GM18498 (cell line): ENCODE results near the gene EXOC3L2.
"Not testable (repeated sequence)": the region's sequence is repeated elsewhere in the genome, so short reads cannot be mapped to it uniquely, and the experiment has no call there.

ENCODE experiments used
- ATAC-seq: cut with Tn5 transposase; IDR thresholded peaks from one replicate; pipeline ENCODE4 v1.9.1; 2021; ENCODE audit warnings: mild to moderate bottlenecking, moderate library complexity; ENCODE audit not compliant: unreplicated experiment

Gene EXOC3L2

GRCh38 chr19:45256836-45257235, 11.6 kb upstream of the EXOC3L2 start:
- ATAC-seq, result no peak

GRCh38 chr19:45255611-45256157, 10.5 kb upstream of the EXOC3L2 start:
- ATAC-seq, result no peak

- no peak for ATAC-seq
Measured at GRCh38 chr19:45254044-45254531, 8.9 kb upstream of the EXOC3L2 start.

DNA sequence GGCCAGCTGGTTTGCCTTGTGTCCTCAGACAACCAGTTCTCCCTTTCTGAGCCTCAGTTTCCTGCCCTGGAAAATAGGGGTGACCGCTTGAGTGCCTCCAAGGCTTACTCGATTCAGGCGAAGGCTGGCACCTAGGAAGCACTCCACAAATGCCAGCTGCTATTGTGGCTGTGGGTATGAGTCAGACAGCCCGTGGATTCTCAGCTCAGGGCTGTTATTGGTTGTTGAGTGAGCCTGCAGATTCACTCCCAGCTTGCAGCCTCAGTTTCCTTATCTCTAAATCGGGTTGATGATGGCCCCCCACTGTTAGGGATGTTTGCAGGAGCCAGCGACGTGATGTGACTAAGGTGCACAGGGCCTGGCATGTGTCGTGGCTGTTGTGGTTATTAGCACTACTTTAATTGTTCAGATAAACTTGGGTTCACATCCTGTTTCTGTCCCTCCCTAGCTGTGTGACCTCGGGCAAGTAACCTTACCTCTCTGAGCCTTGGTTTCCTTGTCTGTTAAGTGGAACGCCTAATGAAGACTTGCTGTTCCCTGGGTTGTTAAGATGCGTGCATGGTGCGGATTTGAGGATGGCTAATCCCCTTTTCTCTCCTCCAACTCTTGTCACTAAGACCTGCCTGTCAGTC, 8.3 kb upstream of the EXOC3L2 start:
- ATAC-seq, result no peak

GRCh38 chr19:45251452-45252354, 6.5 kb upstream of the EXOC3L2 start:
- no peak for ATAC-seq

DNA sequence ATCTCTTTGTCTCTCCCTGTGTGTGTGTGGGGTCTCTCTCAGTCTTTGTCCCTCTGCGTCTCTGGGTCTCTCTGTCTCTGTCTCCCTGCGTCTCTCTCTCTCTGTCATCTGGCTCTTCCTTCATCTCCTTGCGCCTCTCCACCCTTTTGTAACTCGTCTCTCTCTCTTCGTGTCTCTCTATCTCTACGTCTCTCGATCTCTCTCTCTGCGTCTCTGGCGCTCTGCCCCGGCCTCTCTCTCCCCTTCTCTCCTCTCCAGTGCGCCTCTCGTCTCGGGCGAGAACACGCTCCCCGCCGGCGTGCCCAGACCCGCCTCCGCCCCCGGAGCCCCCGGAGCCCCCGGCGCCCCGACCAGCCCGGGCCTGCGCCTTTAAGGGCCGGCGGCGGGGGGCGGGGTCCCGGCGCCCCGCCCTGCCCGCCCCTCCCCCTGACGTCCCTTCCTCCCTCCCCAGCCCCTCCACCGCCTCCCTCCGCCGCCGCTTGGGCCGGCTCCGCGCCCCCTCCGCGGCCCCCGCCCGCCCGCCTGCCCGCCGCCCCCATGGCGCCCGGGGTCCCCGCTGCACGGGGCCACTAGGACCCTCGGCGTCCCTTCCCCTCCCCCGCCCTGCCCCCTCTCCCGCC, 5.7 kb upstream of the EXOC3L2 start, which contains the start of gene MARK4:
TSS of gene MARK4 (plus strand) at position 440 of the 620 bp plus-strand sequence. CDS start 318 bp downstream, outside the sequence.
- no peak for ATAC-seq

- no peak for ATAC-seq
Measured at GRCh38 chr19:45250216-45250831, 5.1 kb upstream of the EXOC3L2 start.

DNA sequence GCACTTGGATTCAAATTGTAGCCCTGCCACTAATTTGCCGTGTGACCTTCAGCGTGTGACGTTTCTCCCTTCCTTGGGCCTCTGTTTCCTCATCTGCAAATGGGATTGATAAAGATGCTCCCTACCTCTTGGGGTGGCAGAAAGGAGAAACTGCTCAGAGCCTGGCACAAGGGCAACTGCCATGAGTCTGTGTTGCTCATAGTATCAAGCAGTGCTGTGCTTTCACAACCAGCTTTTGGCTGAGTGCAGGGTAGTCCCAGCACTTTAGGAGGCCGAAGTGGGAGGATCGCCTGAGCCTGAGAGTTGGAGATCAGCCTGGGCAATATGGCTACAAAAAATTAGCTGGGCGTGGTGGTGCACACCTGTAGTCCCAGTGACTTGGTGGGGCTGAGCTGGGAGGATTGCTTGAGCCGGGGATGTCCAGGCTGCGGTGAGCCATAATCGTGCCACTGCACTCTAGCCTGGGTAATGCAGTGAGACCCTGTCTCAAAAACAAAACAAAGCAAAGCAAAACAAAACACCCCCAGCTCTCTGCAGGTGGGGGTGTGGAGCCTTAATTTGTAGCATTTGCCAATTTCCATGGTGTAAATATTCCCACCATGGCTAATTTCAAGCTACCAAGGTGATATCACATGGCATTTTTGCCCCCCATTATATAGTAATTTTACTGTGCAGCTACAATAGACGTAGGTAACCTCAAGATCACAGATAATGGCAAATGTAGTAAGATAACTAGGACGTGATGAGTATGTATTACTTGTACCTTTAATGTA, 4.2 kb upstream of the EXOC3L2 start:
- ATAC-seq, result no peak

DNA sequence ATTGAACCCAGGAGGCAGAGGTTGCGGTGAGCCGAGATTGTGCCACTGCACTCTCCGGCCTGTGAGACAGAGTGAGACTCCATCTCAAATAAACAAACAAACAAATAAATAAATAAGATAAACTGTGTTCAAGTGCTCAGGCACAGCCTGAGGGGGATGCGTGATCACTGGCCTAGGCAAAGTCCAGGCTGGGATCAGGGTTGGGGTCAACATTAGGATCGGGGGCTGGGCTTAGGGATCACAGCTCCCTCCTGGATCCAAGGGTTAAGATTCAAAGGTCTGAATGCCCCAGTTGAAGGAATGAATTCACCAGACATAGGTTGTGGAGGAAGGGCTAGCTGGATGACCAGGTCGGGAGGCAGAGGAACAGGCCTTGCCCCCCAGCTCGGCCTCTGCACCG, 1.9 kb upstream of the EXOC3L2 start:
- ATAC-seq, result no peak

- no peak for ATAC-seq
Measured at GRCh38 chr19:45245826-45246225, 619 bp upstream of the EXOC3L2 start.

DNA sequence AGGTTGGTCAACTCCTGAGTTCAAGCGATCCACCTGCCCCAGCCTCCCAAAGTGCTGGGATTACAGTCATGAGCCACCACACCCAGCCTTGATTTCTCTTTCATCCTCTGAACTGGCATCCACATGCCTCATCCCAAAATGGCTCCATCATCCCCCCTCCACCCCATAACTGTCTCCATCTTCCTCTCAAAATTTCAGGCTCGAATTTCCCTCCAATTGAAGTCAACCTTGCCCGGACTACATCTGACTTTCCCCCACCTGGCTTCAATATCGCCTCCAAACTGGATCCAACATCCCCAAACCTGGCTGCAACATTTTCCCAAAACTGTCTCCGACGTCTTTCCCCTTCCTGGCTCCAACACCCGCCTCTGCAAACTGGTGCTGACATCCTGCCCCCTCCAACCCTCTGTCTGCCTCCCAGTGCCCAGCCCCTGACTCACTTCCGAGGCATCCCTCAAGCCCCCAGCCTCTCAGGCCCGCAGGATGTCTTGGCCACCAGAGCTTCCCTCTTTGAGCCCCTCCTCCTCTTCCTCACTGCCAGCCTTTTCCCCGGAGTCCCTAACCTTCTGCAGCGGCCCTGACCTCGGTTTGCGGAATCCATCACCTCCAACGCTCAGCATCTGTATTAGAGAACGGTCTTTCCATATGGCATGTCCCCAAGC, 943 bp downstream of the EXOC3L2 start:
- ATAC-seq, result no peak

DNA sequence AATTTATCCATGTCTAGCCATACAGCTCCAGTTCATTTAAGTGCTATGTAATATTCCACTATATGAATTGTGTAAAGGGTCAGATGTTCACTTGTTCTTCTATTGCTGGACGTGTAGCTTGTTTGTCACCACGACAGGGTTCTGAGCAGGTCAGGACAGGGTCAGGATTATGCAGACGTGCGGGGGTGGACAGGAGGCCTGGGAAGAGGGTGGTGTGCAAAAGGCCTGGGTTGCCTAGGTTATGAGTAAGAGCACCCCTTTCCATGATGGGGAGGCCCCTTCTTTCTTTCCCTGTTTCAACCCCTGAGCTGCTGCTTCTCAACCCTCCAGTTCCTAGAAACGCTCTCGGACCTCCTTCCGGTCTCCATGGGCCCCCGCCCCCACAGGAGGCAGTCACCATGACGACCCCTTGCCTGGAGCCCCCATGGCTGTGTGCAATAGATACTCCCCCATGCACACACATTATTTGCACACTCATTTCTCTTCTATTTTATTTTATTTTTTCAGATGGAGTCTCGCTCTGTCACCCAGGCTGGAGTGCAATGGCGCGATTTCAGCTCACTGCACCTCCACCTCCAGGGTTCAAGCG, 2.0 kb downstream of the EXOC3L2 start:
- no peak for ATAC-seq

GRCh38 chr19:45238556-45238955, 6.7 kb downstream of the EXOC3L2 start:
- no peak for ATAC-seq

- no peak for ATAC-seq
Measured at GRCh38 chr19:45235485-45235884, 9.7 kb downstream of the EXOC3L2 start.

DNA sequence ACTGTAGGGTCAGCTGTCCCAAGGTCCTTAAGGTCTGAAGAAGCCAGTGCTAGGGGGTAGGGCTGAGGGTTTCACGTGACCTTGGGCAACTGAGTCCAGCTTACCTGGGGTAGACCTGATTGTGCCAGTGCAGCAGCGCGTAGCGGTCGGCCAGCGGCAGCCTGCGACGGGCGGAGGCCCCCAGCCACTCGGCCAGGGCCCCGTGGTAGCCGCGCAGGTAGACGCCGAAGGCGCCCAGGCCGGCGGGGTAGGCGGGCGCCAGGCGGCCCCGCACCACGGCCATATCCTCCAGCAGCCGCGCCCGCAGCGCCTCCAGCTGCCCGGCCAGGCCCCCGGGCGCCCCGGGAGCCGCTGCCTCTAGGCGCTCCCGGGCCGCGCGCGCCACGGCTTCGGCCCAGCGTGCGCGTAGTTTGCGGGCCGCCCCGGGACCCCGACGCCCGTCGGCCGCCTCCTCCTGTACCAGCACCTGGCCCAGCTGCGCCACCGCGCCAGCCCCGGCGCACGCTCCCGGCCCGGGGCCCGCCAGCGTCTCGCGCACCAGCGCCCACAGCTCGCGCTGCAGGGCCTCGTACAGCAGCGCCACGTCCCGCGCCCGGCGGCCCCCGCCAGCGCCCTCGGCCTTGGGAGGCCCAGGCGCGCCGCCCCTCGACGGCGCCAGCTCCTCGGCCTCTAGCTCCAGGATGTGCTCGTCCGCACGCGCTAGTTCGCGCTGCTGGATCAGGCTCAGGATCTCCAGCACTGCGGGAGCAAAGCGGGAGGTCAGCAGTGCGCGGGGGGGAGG, 10.9 kb downstream of the EXOC3L2 start:
- ATAC-seq, result no peak

- no peak for ATAC-seq
Measured at GRCh38 chr19:45231891-45232290, 13.3 kb downstream of the EXOC3L2 start.

GRCh38 chr19:45229056-45229455, 16.2 kb downstream of the EXOC3L2 start:
- not testable (repeated sequence) for ATAC-seq

GRCh38 chr19:45224645-45225044, 20.6 kb downstream of the EXOC3L2 start:
- ATAC-seq, result no peak
